NCI-H1417 (cell line): ENCODE data around the gene CHEK1.

ENCODE experiments used
- DNase-seq, 3 experiments: peaks; one replicate each; lab custom pipeline; 2025; lab: John Stamatoyannopoulos, UW

CHEK1 gene

DNA sequence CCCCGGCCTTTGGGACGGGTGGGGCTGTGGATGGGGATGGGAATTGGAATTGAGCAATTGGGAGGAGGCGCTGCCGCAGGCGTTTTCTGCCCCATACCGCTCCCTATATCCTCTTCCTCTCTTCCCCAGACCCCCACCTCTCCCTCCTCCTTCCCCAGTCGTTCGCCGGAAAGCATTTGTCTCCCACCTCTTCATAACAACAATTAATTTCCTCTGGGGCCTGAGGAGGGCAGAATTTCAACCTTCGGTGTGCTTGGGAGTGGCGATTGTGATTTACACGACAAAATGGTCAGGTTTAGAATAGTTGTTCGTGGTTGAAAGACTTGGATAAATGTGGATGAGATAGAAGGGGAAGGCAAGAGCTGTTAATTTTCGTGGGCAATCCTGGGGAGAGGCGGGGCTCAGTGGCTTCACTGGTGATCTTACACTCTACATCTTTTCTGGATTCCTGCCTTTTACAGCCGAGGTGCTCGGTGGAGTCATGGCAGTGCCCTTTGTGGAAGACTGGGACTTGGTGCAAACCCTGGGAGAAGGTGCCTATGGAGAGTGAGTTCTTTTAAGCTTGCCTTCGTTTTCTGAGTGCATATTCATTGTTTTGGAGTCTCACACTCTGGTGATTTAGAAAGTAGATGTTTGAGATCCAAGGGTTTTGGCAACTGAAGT lies 1.5 kb downstream of the CHEK1 start:
- DNase-seq: peak; percentile 42 to 96 (median 96)

DNA sequence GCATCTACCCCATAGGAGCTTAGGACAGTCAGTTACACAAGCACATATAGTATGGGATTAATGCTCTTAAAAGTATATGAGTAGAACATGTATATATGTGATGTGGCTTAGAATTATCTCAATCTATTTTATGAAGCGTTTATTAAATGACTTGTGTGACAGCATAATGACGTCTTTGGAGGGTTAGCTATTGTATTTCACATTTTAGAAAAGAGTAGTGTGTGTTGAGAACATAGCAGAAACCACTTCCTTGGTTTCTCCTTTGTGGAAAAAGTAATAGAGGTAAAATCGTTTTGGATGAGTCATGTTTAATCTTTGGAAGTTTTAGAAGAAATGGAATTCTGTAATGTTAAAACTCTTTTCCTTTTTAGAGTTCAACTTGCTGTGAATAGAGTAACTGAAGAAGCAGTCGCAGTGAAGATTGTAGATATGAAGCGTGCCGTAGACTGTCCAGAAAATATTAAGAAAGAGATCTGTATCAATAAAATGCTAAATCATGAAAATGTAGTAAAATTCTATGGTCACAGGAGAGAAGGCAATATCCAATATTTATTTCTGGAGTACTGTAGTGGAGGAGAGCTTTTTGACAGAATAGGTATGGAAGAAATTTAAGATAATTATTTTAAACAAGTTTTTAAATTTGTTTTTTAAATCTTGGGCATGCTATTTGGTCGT lies 2.4 kb downstream of the CHEK1 start:
- DNase-seq: no peak

DNA sequence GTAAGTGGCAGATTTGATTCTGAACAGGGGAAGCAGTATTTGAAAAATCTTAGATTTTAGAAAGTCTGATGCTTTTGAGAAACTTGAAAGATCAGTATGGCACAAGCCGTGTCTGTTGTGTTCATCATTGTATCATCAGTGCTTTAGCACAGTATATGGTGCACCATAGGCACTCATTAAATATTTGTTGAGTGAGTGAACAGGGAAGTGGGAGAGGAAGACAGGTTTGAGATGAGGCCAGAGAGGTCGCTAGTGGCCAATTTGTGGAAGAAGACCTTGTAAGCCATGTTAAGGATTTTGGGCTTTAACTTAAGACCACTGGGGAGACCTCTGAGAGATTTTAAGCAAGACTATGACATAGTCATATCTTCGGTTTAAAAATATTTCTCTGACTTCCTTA lies 12.9 kb downstream of the CHEK1 start:
- no peak for DNase-seq

DNA sequence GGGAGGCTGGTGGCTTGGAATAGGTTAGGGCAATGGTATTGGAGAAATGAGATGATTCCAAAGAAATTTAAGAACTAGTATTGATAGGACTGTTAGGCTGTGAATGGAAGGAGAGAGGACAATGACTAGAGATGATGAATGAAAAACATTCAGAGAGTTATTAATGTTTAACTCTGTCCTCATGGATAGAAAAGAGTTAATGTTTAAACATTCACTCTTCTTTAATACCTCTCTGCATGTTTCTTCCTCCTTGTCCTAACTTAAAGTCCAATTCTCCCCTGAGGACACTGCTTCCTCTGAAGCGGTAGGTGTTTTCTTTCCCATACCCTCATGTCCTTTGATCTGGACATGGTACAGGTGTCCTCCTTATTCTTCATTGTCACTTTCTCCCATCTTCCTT lies 13.4 kb downstream of the CHEK1 start:
- no peak for DNase-seq

GRCh38 chr11:125645871-125646270 lies 20.9 kb downstream of the CHEK1 start:
- DNase-seq: no peak

- DNase-seq: no peak
Measured at GRCh38 chr11:125649465-125650166, 24.7 kb downstream of the CHEK1 start.

- peak in 1 of 3 experiments; percentile 32 for DNase-seq
Measured at GRCh38 chr11:125662689-125663088, 37.7 kb downstream of the CHEK1 start.

GRCh38 chr11:125663910-125664309 lies 38.9 kb downstream of the CHEK1 start:
- DNase-seq: no peak

- DNase-seq: no peak
Measured at GRCh38 chr11:125667151-125667550, 42.2 kb downstream of the CHEK1 start.

GRCh38 chr11:125670172-125670571 lies 45.2 kb downstream of the CHEK1 start:
- no peak for DNase-seq

DNA sequence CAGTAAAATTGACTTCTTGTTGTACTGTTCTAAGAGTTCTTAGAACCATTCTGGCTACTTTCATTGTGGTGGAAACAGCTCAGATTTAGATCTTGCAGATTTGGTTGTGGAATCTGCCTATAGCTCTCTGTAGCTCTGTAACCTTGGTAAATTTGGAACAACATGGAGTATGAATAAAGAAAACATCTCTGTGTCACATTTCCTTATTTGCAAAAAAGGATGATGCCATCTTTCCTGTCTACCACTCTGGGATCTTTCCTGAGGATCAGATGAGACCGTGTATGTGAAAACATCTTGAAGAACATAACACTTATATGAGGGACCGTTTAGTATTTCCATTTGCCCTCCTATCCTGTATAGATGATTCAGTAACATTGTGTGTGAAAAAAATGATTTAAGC lies 46.6 kb downstream of the CHEK1 start:
- DNase-seq: no peak

DNA sequence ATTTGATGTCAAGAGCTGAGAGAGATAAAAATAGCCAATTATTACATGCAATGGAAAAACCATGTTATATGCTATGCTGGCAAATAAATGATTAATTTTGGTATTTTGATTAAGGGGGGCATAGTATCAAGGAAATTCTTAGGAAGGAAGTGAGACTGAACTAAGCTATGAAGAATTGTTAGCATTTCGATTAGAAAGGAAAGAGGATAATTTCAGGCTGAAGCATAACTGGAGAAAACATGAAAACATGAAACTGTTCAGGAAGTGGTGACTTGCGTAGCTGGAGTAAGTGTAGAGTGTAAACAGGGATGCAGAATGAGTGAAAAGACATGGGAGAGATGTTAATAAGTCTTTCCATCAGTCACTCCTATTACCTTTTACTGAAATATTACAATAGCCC lies 49.2 kb downstream of the CHEK1 start:
- no peak for DNase-seq

GRCh38 chr11:125675196-125675595 lies 50.2 kb downstream of the CHEK1 start:
- no peak for DNase-seq

- no peak for DNase-seq
Measured at GRCh38 chr11:125679397-125679796, 54.4 kb downstream of the CHEK1 start.

GRCh38 chr11:125679837-125680236 lies 54.9 kb downstream of the CHEK1 start:
- DNase-seq: no peak

DNA sequence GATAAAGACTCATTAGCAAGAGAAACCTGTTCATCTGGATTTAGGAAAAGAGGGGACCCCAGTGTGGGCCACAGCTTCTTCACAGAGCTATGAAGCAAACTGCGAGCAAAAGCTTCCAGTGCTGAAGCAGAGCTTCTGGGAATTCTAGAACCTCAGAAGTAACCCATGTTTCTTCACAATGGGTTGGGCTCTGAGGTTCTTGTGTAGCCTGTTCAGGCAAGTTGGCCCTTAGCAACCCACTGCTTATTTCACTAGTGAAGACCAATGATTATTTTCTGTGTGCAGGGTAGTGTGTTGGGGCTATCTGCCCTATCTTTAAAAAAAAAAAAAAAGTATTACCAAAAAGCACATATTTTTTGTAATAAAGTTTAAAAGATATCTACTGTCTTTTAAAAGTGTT lies 55.8 kb downstream of the CHEK1 start, which contains the start of gene ACRV1:
TSS of gene ACRV1 (minus strand) at position 101 of the 400 bp plus-strand sequence. CDS start at position 34, 67 bp downstream.
- DNase-seq: no peak

GRCh38 chr11:125685228-125685627 lies 60.3 kb downstream of the CHEK1 start:
- DNase-seq: no peak

- DNase-seq: no peak
Measured at GRCh38 chr11:125688066-125688465, 63.1 kb downstream of the CHEK1 start.

DNA sequence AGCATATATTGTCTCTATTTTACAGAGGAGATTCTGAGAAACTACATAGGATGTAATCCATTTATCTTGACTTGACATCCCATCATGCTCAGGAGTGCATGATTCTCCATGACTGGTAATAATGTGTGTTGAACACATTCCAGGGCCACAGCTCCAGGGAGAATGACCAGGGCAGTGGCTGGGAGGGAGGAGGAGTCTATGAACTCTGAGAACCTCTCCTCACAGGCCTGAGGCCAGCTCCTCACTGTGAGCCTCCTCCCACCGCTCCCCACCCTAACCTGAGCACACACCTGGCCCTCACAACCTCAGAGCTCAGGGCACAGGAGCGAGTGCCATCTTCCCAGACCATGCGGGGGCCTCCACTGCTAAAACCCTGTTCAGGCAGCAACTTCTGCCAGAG lies 63.7 kb downstream of the CHEK1 start:
- no peak for DNase-seq

GRCh38 chr11:125689274-125689859 lies 64.4 kb downstream of the CHEK1 start:
- no peak for DNase-seq

DNA sequence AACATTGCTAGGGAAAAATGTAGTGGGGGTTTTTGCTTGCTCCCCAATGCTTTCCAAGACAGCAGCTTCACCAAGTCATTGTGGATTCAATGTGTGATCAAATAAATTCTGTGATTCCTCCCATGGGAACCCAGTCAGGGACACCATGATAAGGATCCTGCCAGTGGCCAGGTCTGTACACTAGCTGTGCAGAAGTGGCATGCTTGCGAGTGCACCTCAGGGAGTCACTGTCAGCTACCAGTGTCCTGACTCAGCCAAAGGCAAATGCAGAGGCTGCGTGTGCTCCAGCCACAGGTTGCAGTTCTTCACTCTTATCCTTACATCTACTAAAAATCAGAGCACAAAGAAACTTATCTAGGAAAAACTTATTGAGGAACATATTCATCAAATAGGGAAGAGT lies 65.0 kb downstream of the CHEK1 start:
- DNase-seq: no peak

DNA sequence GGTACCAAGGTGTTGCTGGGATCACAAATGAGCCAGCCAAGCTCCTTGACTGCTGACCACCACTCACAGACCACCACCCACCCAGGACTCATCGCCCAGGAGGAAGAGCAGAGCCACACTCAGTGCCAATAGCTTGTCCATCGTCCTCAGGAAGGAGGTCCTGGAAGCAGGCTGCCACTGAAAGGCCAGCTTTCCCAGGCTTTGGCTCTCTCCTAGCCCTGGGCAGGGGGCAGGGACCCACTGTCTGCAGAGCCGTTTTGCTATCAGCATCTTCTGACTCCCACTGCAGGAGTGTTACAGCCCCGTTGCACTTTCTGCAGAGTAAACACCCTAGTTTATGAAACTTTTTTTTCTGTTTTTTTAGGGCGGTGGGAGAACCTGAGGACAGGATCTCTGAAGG lies 67.9 kb downstream of the CHEK1 start:
- DNase-seq: no peak

DNA sequence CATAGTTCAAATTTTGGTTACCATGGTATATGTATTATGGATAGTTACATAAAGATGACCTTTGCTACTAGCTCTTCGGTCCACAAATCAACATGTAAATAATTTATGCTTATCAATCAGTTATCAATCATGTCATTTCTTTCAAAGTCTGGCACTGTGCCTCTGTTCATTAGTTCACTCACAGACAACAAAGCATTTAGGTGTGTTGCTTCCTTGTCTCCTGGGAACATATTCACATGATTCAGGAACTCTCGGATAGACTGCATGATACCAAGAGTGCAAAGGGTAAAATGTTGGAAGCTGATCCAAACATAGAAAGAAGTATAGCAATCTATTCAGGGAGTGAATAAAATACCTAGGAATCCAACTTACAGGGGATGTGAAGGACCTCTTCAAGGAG lies 70.0 kb downstream of the CHEK1 start:
- no peak for DNase-seq
